ENCODE measurements around the gene PNPLA6. TPM values are rescaled to one million over a fixed set of nuclear protein-coding genes. Genes with fewer than 3 reads are reported as not detected.
A peak's percentile ranks its signal among the peaks of the same experiment; 100 is the strongest.

PNPLA6 gene
- total and polyA plus RNA-seq, 10 of the 15 experiments (the other 5 are each of a cell fraction or from before 2014, with no cell fraction given) = 0.95 to 105 (median 40.0) TPM

DNA sequence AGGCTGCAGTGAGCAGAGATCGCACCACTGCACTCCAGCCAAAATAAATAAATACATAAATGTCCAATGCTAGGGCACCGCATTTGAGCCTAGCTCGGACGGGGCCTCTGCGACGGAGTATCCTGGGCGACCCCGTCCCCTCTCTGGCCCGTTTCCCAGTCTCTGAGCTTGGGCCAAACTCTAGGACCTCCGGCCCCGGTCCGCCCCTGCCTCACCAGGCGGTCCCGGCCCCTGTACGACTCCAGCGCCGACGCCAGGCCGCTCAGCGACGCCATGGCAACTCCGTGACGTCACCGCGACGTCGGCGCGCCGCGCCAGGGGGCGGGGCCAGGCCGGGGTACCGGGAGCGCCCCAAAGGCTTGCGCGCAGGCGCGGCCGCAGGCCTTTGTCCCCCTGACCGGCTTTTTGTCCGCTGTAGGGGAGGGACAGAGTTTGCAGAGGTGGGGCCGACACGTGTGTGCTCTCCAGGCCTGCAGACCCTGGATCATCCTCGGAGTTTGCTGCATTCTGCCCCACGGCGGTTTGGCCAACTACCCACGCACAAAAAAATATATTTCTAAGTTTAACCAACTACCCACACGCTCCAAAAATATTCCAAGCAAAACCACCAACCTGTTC, 46.7 kb upstream of the PNPLA6 start, which contains the start of gene PEX11G (continued):
- TF ChIP-seq, protein P1, sequence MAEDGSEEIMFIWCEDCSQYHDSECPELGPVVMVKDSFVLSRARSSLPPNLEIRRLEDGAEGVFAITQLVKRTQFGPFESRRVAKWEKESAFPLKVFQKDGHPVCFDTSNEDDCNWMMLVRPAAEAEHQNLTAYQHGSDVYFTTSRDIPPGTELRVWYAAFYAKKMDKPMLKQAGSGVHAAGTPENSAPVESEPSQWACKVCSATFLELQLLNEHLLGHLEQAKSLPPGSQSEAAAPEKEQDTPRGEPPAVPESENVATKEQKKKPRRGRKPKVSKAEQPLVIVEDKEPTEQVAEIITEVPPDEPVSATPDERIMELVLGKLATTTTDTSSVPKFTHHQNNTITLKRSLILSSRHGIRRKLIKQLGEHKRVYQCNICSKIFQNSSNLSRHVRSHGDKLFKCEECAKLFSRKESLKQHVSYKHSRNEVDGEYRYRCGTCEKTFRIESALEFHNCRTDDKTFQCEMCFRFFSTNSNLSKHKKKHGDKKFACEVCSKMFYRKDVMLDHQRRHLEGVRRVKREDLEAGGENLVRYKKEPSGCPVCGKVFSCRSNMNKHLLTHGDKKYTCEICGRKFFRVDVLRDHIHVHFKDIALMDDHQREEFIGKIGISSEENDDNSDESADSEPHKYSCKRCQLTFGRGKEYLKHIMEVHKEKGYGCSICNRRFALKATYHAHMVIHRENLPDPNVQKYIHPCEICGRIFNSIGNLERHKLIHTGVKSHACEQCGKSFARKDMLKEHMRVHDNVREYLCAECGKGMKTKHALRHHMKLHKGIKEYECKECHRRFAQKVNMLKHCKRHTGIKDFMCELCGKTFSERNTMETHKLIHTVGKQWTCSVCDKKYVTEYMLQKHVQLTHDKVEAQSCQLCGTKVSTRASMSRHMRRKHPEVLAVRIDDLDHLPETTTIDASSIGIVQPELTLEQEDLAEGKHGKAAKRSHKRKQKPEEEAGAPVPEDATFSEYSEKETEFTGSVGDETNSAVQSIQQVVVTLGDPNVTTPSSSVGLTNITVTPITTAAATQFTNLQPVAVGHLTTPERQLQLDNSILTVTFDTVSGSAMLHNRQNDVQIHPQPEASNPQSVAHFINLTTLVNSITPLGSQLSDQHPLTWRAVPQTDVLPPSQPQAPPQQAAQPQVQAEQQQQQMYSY (CRISPR knock-in tag; IDR thresholded peaks at IDR 0.05) = no peak
- TF ChIP-seq IRF4 (IDR thresholded peaks at IDR 0.05; ENCODE audit: low read depth, low read length) (no peak), LARP7 (IDR thresholded peaks at IDR 0.05) (peak; percentile 78), BRCA1 (IDR thresholded peaks at IDR 0.05; ENCODE audit: low read depth, low read length) (no peak), BMI1 (IDR thresholded peaks at IDR 0.05; ENCODE audit: borderline replicate concordance) (peak; percentile 39; the same call in 1 of the 2 replicates), MEF2B (IDR thresholded peaks at IDR 0.05; ENCODE audit: partially characterized antibody, poor library complexity, severe bottlenecking) (no peak), RELA (IDR thresholded peaks at IDR 0.05; ENCODE audit: borderline replicate concordance, partially characterized antibody) (no peak), ZNF24 (IDR thresholded peaks at IDR 0.05) (no peak), CHD2 (IDR thresholded peaks at IDR 0.05; ENCODE audit: borderline replicate concordance, low read depth, low read length) (no peak), SUZ12 (IDR thresholded peaks at IDR 0.05; ENCODE audit: unreplicated experiment) (no peak), BACH1 (IDR thresholded peaks at IDR 0.05; ENCODE audit: borderline replicate concordance) (peak; percentile 68; the same call in 1 of the 2 replicates), SP1 (IDR thresholded peaks at IDR 0.05; ENCODE audit: low read depth, low read length) (peak; percentile 44), STAT1 (conservative IDR thresholded peaks at IDR 0.05) (no peak), RUNX3 (IDR thresholded peaks at IDR 0.05; ENCODE audit: low read length) (0 out of 2 replicates have a peak, but pooled peaks have one; percentile 34), CHD4 (IDR thresholded peaks at IDR 0.05) (no peak), SRF (IDR thresholded peaks at IDR 0.05; ENCODE audit: low read depth in 2 of 2, low read length in 2 of 2) (no peak), ASH2L (IDR thresholded peaks at IDR 0.05; ENCODE audit: borderline replicate concordance, low read depth) (no peak), HCFC1 (IDR thresholded peaks at IDR 0.05; ENCODE audit: low read length) (0 out of 2 replicates have a peak, but pooled peaks have one; percentile 12)
- TF ChIP-seq, protein P2, sequence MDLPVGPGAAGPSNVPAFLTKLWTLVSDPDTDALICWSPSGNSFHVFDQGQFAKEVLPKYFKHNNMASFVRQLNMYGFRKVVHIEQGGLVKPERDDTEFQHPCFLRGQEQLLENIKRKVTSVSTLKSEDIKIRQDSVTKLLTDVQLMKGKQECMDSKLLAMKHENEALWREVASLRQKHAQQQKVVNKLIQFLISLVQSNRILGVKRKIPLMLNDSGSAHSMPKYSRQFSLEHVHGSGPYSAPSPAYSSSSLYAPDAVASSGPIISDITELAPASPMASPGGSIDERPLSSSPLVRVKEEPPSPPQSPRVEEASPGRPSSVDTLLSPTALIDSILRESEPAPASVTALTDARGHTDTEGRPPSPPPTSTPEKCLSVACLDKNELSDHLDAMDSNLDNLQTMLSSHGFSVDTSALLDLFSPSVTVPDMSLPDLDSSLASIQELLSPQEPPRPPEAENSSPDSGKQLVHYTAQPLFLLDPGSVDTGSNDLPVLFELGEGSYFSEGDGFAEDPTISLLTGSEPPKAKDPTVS (IDR thresholded peaks at IDR 0.05; ENCODE audit: low read depth, low read length) = no peak
- TF ChIP-seq, protein P3, sequence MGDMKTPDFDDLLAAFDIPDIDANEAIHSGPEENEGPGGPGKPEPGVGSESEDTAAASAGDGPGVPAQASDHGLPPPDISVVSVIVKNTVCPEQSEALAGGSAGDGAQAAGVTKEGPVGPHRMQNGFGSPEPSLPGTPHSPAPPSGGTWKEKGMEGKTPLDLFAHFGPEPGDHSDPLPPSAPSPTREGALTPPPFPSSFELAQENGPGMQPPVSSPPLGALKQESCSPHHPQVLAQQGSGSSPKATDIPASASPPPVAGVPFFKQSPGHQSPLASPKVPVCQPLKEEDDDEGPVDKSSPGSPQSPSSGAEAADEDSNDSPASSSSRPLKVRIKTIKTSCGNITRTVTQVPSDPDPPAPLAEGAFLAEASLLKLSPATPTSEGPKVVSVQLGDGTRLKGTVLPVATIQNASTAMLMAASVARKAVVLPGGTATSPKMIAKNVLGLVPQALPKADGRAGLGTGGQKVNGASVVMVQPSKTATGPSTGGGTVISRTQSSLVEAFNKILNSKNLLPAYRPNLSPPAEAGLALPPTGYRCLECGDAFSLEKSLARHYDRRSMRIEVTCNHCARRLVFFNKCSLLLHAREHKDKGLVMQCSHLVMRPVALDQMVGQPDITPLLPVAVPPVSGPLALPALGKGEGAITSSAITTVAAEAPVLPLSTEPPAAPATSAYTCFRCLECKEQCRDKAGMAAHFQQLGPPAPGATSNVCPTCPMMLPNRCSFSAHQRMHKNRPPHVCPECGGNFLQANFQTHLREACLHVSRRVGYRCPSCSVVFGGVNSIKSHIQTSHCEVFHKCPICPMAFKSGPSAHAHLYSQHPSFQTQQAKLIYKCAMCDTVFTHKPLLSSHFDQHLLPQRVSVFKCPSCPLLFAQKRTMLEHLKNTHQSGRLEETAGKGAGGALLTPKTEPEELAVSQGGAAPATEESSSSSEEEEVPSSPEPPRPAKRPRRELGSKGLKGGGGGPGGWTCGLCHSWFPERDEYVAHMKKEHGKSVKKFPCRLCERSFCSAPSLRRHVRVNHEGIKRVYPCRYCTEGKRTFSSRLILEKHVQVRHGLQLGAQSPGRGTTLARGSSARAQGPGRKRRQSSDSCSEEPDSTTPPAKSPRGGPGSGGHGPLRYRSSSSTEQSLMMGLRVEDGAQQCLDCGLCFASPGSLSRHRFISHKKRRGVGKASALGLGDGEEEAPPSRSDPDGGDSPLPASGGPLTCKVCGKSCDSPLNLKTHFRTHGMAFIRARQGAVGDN (IDR thresholded peaks at IDR 0.05) = peak; percentile 58; the same call in 1 of the 2 replicates
- TF ChIP-seq, protein P4, sequence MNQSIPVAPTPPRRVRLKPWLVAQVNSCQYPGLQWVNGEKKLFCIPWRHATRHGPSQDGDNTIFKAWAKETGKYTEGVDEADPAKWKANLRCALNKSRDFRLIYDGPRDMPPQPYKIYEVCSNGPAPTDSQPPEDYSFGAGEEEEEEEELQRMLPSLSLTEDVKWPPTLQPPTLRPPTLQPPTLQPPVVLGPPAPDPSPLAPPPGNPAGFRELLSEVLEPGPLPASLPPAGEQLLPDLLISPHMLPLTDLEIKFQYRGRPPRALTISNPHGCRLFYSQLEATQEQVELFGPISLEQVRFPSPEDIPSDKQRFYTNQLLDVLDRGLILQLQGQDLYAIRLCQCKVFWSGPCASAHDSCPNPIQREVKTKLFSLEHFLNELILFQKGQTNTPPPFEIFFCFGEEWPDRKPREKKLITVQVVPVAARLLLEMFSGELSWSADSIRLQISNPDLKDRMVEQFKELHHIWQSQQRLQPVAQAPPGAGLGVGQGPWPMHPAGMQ (IDR thresholded peaks at IDR 0.05; ENCODE audit: borderline replicate concordance) = no peak

All from GM12878 (cell line).